Mucosa of descending colon (tissue), 3 donors: Measurements from ENCODE around the gene FARP2. TPM values are rescaled to one million over a fixed set of nuclear protein-coding genes. Genes with fewer than 3 reads are reported as not detected.

ENCODE experiments used
- ATAC-seq: fragments of 200-7000 bp; cut with Tn5 transposase; one replicate; pipeline ENCODE4 v1.9.1; 2020; ENCODE audit warnings: mild to moderate bottlenecking, moderate library complexity
- DNase-seq, 3 donors: peaks; one replicate each; pipeline ENCODE4 v3.0.0-alpha.2; 2020
- H3K36me3 ChIP-seq: fragments of 200-600 bp; one replicate; pipeline ENCODE4 v1.8.0; 2021; ENCODE audit warnings: low read depth, mild to moderate bottlenecking
- H3K4me1 ChIP-seq: fragments of 200-600 bp; one replicate; pipeline ENCODE4 v1.8.0; 2021; ENCODE audit warnings: low read depth, mild to moderate bottlenecking
- H3K4me3 ChIP-seq: fragments of 200-600 bp; one replicate; pipeline ENCODE4 v1.8.0; 2021; ENCODE audit warnings: mild to moderate bottlenecking
- H3K9me3 ChIP-seq: fragments of 200-600 bp; one replicate; pipeline ENCODE4 v1.8.0; 2021; ENCODE audit warnings: mild to moderate bottlenecking
- intact Hi-C, 2 donors: fragments of 100-400 bp; cut with DNase I in 1 of 2; cut with micrococcal nuclease in 1 of 2; formaldehyde crosslinking; loops; one replicate each; pipeline versions ENCODE4 v1.11.0 to v1.11.1; 2022; cut with DNase I, micrococcal nuclease
- total RNA-seq, 3 donors: library from RNA; stranded (reverse); fragmentation: NEBNext Ultra II Directional in 2 of 3; extraction: Animal tissue kit (Norgen Biotek cat#: 25700) in 2 of 3; gene quantifications; one replicate each; pipeline versions ENCODE4 v1.2.1 to v1.2.4, GENCODE V29; 2021 to 2023
- TF ChIP-seq, protein P1 (sequence below): fragments of 200-600 bp; IDR thresholded peaks from one replicate; pipeline ENCODE4 v1.8.0; 2022; ENCODE audit warnings: antibody characterized with exemption, mild to moderate bottlenecking
- donor health status: DM: no; HTN: no; CAD: no; lungs with moderate emphysema.
- donor health status: DM: no; HTN: no; CAD: no.
- donor health status: DM: no; HTN: yes; CAD: no.

FARP2 gene
- total RNA-seq, 3 donors from 2014 or later: 98.1 to 163 (median 109) TPM

GRCh38 chr2:241532733-241533601, 176.9 kb downstream of the FARP2 start:
- Histone ChIP-seq H3K36me3 (no peaks in the 10 kb centered on the region), H3K9me3 (no peaks in the 10 kb centered on the region), H3K4me1 (no peaks in the 10 kb centered on the region), H3K4me3 (no peak overlapping the region)
- TF ChIP-seq, protein P1, sequence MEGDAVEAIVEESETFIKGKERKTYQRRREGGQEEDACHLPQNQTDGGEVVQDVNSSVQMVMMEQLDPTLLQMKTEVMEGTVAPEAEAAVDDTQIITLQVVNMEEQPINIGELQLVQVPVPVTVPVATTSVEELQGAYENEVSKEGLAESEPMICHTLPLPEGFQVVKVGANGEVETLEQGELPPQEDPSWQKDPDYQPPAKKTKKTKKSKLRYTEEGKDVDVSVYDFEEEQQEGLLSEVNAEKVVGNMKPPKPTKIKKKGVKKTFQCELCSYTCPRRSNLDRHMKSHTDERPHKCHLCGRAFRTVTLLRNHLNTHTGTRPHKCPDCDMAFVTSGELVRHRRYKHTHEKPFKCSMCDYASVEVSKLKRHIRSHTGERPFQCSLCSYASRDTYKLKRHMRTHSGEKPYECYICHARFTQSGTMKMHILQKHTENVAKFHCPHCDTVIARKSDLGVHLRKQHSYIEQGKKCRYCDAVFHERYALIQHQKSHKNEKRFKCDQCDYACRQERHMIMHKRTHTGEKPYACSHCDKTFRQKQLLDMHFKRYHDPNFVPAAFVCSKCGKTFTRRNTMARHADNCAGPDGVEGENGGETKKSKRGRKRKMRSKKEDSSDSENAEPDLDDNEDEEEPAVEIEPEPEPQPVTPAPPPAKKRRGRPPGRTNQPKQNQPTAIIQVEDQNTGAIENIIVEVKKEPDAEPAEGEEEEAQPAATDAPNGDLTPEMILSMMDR: no peak
- ATAC-seq (no peak), DNase-seq (no peak)
- intact Hi-C loops: no loop called here

DNA sequence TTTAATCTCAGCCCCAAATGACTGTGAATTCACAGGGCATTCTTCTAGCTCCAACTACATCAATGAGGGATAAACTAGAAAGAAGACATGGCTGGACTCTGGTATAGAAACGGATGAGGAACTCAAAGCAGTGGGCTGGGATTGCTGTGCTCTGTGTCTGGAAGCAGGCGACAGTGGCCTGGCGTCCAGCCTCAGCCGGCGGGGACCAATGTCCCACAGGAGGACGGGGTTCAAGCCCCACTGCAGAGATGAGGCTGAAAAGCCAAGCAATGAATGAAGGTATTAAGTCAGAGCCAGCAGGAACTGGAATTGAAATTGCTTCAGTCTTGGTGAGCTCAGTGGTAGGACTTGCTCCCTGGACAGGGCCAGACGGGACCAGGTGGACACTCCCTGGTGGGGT, 178.2 kb downstream of the FARP2 start:
- no peak for ATAC-seq
- TF ChIP-seq, protein P1: no peak
- intact Hi-C loops: no loop called here

DNA sequence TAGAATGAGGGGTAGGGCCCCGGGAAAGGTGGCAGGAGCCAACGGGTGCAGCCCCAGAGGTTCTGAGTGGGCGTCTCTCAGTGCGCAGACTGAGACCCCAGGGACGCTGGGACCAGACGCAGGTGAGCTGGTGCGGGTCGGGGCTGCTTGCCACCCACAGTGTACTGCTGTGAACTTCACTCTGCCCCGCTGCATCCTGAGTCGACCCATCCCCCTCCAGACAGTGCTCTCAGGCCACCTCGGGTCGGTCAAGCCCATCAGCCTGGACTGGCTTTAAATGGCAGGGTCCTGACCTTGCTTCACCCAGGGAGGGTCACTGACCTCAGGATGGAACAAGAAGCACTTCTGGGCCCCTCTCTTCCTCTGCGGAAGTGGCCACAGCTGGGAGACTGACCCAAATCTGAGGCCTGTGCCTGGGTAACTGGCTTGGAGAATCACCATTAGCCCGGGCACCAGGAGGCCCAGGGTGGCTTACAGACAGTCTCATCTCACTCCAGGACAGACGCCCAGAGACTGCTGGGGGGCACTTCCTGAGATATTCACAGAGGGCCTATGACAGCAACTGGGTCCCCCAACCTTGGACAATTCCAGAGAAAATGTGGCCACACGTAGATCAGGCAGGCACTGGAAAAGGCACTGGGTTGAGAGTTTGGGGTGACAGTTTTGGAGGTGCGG, 178.8 kb downstream of the FARP2 start:
- TF ChIP-seq, protein P1: no peak
- intact Hi-C loops: no loop called here
- no peak for ATAC-seq

More for the DNA sequence above, 178.2 kb downstream of the FARP2 start:
- no peaks in the 10 kb centered on the region for H3K4me1 ChIP-seq
- H3K4me3 ChIP-seq: no peak overlapping the region
- DNase-seq: no peak
- no peaks in the 10 kb centered on the region for H3K9me3 ChIP-seq
- no peaks in the 10 kb centered on the region for H3K36me3 ChIP-seq

DNA sequence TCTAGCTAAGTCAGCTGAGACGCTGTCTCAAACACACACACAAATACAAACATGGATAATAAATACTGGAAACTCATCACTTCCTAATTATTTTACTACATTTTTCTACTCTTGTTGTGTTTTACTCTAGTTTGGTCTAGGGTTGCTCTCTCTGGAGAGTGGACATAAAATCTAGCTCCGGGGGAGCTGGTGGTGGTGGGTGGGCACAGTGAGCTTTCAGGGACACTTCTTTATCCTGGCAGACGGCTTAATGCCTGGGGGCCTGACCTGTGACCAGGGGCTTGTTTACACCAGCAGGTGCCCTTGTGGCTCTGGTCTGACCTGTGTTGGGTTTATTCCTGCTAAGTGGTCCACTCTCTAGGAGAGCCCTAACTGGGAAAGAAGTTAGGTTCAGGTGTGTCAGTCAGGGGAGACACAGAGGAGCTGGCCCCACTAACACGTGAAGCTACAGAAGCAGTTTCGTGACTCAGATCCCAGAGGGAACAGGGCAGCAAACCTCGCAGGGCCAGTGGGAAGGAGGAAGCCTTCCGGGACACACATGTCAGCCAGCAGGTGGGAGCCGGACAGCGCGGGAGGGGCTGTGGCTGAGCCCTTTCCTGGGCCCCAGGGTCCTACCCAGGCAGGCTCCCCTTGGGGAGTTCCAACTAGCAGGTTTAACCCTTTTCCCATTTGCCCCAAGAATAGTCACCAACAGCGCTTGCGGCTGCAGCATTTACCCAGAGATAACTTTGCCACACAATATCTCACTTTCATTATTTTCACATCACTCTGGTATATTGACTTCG, 180.0 kb downstream of the FARP2 start:
- no peaks in the 10 kb centered on the region for H3K36me3 ChIP-seq
- intact Hi-C loops: no loop called here
- peaks cover 7% of the 10 kb centered on the region for H3K4me1 ChIP-seq
- no peak overlapping the region for H3K4me3 ChIP-seq
- no peak for DNase-seq
- H3K9me3 ChIP-seq: no peaks in the 10 kb centered on the region
- TF ChIP-seq, protein P1: no peak
- ATAC-seq: no peak

More for the DNA sequence above, 178.8 kb downstream of the FARP2 start:
- Histone ChIP-seq H3K4me1 (no peaks in the 10 kb centered on the region), H3K36me3 (no peaks in the 10 kb centered on the region), H3K9me3 (no peaks in the 10 kb centered on the region), H3K4me3 (no peak overlapping the region)
- no peak for DNase-seq

DNA sequence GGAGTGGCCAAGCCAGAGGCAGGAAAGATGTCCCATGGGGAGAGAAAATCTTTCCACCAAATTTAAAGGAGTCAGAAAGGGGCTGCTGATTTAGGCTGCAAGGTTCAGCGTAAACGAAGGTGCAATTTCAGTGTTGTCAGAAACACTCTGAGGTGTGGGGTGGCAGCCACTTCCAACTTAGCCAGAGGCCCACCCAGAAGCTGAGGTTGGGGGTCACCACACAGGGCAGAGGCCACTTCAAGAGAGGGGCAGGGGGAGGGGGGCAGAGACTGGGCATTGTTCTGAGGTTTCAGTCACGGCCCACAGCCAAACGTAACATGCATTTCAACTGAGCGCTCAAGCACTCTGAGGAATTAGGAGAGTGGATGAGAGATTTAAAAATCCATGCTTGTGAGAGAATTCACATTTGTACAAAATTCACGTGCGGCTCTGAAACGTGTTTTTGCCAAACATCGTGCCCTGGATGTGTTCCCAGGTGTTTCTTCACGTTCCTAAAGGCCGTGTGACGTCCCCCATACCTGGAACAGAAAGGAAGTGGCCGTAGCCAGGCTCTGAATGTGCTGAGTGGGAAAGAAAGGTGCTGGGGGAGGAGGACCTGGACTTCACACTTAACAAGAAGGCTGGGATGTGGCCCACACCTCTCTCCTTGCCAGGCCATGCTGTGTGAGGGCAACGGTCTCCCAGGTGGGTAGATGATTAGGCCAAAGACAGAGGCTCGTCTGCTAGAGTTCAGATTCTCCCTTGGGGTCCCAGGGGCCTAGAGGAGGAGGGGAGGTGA, 182.9 kb downstream of the FARP2 start:
- Histone ChIP-seq H3K4me1 (peaks cover 11% of the 10 kb centered on the region), H3K4me3 (no peak overlapping the region), H3K9me3 (no peaks in the 10 kb centered on the region), H3K36me3 (no peaks in the 10 kb centered on the region)
- TF ChIP-seq, protein P1: no peak
- ATAC-seq (no peak), DNase-seq (no peak)
- intact Hi-C loops: no loop called here
